ENCODE results near the gene RGS6. TPM values are rescaled to one million over a fixed set of nuclear protein-coding genes. Genes with fewer than 3 reads are reported as not detected.

RGS6 gene
- total RNA-seq, 1 donor from 2014 or later = not detected

DNA sequence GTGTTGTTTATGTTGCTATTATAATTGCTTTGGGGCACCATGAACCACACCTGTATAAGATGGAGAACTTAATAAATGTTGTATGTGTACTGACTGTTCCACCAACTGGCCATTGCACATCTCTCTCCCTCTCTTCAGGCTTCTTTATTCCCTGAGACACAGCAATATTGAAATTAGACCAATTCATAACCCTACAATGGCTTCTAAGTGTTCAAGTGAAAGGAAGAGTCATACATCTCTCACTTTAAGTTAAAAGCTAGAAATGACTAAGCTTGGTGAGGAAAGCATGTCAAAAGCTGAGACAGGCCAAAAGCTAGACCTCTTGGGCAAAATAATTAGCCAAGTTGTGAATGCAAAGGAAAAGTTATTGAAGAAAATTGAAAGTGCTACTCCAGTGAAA lies 373.3 kb downstream of the RGS6 start:
- no peak for DNase-seq (ENCODE audit: low read depth, low spot score)

DNA sequence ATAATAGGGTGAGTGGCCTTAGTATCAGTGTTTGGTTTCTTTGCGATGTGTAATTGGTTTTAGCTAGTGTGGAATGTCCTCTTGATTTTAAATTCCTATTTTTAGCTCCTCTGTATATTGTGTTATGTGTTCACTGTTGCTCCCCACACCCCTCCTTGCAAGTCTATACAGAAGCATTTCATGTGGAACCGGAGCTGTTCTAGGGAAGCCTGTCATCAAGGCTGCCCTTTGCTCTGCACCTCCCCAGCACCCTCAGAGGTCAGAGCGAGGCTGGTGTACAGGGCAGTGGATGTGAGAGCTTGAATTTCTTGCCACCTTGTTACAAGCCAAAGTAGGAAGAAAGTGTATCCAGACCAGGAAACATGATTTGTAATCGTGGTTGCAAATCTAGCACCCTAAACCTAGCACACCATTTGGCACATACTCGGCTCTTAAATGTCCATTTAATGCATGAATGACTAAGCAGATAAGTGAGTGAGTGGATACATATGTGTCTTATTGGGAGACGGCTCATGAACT lies 376.8 kb downstream of the RGS6 start:
- no peak for DNase-seq (ENCODE audit: low read depth, low spot score)

GRCh38 chr14:72311116-72311515 lies 378.9 kb downstream of the RGS6 start:
- no peak for DNase-seq (ENCODE audit: low read depth, low spot score)

DNA sequence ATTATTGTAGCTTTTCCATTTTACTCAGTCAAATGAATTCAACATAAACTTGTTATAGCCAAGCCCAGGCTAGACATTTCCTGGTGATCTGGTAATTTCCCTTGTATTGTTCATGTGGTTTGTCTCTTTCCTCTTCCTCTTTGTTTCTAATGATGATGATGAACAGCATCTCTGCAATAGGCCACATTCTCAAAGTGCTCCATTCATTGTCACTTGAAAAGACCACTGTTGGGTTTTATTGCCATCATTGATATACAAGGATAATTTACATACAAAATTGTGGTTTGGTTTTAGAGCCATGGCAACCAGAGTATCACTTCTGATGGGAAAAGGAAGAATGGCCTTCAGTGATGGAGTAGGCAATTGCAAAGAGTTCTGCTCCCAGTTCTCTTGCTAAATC lies 379.3 kb downstream of the RGS6 start:
- DNase-seq (ENCODE audit: low read depth, low spot score) = no peak

- DNase-seq (ENCODE audit: low read depth, low spot score) = no peak
Observed at GRCh38 chr14:72314808-72315435, 382.7 kb downstream of the RGS6 start.

GRCh38 chr14:72315714-72316113 lies 383.5 kb downstream of the RGS6 start:
- DNase-seq (ENCODE audit: low read depth, low spot score) = no peak

DNA sequence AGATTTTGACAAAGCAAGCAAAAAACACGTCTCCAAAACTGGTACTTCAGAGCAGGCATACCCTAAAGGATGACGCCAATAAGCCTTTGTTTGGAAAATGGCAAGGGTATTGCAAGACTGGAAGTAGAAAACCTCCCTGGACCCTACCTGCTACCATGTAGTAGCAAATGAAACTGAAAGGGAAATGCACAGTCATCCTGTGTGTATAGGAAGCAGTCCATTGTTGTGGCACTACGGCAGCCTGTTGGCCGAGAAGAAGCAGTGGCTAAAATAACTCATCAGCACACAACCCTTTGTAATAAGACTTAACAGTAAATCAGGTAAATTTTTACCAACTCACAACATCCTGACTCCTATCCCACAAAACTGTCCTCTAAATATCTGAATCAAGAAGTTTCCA lies 386.4 kb downstream of the RGS6 start:
- DNase-seq (ENCODE audit: low read depth, low spot score) = no peak

DNA sequence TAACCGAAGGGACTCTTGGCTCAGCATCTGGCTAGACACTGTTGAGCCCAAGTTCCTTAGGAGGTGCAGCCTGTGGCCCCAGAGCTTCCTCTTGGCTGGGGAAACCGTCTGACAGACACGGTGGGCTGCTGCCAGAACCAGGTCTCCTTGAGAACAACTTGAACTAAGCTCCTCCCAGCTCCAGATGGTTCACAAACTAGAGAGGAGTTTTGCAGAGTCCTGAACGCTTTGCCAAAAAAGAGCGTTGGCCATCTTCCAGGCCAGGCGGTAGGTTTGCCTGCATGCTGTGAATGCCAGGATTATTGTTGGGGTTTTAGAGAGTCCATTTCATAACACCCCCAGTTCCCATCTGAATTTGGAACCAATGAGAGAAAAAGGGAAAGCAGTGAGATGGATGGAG lies 399.8 kb downstream of the RGS6 start:
- no peak for DNase-seq (ENCODE audit: low read depth, low spot score)

- DNase-seq (ENCODE audit: low read depth, low spot score) = no peak
Observed at GRCh38 chr14:72332871-72333270, 400.6 kb downstream of the RGS6 start.

GRCh38 chr14:72333357-72333756 lies 401.1 kb downstream of the RGS6 start:
- DNase-seq (ENCODE audit: low read depth, low spot score) = no peak

GRCh38 chr14:72336311-72336980 lies 404.2 kb downstream of the RGS6 start:
- DNase-seq (ENCODE audit: low read depth, low spot score) = no peak

DNA sequence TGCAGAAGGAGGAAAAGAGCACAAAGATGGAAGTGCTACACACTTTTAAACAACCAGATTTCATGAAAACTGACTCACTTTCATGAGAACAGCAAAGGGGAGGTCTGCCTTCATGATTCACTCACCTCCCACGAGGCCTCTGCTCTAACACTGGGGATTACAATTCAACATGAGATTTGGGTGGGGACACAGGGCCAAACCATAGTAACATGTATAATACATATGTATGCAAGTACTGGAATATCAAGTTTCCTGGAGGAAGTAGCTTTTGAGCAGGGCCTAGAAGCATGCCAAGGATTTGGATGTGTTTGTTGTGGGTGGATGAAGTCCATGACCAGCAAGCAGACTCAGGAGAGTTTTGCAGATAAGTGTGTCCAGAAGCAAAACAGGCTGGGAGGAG lies 409.0 kb downstream of the RGS6 start:
- no peak for DNase-seq (ENCODE audit: low read depth, low spot score)

DNA sequence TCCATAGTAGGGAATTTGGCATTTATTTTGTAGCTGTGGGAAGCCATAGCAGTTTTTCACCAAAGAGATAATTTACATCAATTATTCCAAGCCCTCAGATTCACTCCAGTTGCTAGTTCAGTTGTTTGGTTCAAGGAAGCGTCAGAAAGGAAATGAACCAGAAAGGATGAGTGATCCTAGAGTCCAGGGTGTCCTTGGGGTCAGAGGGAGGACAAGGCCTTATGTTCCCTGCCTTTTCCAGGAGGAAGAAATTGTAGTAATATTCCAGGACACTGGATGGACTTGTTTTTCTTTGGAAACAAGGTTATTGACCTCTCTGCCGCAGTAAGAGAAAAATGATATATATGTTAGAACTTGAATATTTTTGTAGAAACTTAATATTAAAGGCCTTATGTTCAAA lies 409.5 kb downstream of the RGS6 start:
- no peak for DNase-seq (ENCODE audit: low read depth, low spot score)

DNA sequence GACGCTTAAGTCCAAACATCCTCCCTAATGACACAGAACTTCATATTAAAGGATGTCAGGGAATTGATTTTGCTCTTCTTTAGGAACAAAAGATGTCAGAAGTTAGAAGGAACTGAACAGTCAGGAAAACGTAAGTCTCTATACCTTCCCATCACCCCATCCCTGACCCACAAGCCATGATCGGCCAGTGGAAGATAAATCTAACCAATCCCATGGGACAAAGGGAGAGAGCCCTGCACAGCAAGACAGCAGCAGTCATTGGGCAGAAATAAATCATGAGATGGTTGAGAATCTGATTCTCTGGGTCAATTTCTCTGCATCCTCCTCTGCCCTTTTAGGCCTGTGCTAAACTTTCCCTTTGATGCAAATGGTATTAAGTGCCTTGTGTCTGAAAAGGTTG lies 414.9 kb downstream of the RGS6 start:
- DNase-seq (ENCODE audit: low read depth, low spot score) = no peak

DNA sequence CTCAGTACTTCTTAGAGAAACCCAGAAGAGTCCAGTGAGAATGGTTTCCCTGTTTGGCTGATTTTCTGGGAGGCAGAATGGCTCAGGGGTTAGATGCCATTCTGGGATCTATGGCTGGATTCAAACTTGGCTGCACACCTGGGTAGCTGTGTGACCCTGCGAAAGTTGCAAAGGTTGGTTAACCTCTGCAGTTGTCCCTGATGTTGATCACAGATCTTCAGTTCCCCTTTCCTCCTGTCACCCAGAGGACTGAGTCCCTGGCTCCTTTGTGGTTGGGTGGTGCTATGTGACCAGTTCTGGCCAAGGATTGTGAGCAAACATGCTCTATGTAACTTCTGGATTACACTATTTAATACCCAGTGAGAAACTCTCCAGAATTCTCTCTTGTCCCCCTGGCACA lies 418.0 kb downstream of the RGS6 start:
- DNase-seq (ENCODE audit: low read depth, low spot score) = no peak

GRCh38 chr14:72352012-72352411 lies 419.8 kb downstream of the RGS6 start:
- no peak for DNase-seq (ENCODE audit: low read depth, low spot score)

GRCh38 chr14:72366619-72367018 lies 434.4 kb downstream of the RGS6 start:
- DNase-seq (ENCODE audit: low read depth, low spot score) = no peak

- DNase-seq (ENCODE audit: low read depth, low spot score) = no peak
Observed at GRCh38 chr14:72369106-72369505, 436.9 kb downstream of the RGS6 start.

DNA sequence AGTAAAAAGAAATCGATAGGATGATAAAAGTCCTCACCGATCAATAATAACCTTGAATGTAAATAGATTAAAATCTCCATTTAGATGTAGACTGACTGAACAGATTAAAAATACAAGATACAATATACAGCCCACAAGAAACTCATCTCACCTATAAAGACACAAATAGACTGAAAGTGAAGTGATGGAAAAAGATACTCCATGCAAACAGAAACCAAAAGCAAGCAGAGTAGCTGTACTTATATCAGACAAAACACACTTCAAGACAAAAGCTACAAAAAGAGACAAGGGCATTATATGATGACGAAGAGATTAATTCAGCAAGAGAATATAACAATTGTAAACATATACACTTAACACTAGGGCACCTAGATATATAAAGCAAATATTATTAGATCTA lies 444.8 kb downstream of the RGS6 start:
- no peak for DNase-seq (ENCODE audit: low read depth, low spot score)

DNA sequence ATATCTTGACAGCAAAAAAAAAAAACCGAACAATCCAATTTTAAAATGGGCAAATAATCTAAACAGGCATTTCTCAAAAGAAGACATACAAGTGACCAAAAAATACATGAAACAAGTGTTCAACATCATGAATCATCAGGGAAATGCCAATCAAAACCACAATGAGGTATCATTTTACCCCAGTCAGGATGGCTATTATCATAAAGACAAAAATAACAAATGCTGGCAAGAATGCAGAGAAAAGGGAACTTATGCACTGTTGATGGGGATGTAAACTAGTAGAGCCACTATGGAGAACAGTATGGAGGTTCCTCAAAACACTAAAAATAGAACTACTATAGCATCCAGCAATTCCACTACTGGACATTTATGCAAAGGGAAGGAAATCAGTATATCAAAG lies 448.2 kb downstream of the RGS6 start:
- DNase-seq (ENCODE audit: low read depth, low spot score) = no peak

DNA sequence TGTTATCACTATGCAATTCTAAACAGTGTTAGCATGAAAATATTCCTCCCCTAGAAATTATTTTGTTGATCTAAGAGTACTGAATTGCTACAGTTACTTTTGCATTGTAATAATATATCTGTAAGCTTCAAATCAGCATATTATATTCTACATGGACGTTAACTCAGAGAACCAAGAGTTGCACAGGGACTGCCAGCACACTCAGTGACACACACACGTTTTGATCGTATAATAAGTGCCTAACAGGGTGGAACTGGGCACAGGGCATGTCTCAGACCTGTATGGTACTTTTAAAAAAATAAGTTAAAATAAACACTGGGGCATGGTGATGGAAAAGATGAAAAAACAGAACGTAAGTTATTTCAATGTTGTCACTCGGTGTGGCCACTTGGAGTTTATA lies 451.6 kb downstream of the RGS6 start:
- DNase-seq (ENCODE audit: low read depth, low spot score) = no peak

DNA sequence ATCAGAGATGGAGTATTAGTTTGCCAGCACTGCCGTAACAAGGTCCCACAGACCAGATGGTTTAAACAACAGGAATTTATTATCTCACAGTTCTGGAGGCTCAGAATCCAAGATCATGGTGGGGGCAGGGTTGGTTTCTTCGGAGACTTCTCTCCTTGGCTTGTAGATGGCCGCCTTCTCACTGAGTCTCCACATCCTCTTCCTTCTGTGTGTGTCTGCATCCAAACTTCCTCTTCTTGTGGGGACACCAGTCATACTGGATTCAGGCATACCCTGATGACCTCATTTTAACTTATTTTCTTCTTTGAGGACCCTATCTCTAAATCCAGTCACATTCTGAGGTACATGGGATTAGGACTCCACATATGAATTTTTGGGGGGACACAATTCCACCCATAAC lies 455.5 kb downstream of the RGS6 start:
- no peak for DNase-seq (ENCODE audit: low read depth, low spot score)

DNA sequence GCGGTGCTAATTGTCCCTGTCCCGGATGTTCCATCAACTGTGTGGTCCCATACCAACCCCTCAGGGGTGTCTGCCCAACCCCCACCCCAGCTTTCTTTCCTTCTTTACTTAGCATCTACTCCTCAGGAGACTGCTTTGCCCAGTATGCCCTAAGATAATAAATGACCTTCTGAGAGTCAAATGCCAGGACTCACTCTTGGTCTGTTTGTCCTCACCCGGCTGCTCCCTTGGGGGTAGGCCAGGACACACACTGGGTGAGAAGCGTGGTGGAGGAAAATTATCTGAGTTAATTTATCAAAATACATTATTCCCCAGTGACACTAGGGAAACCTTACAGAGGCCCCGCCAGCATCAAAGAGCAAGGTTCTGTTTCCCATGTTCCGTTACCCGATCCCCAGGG lies 457.0 kb downstream of the RGS6 start:
- DNase-seq (ENCODE audit: low read depth, low spot score) = no peak
